CD14-positive monocyte (primary cell): ENCODE data around the gene TAX1BP1. TPM values are rescaled to one million over a fixed set of nuclear protein-coding genes. Genes with fewer than 3 reads are reported as not detected.

Experiments
- DNase-seq, 3 donors: peaks; one replicate each; pipeline ENCODE4 v3.0.0-alpha.2; 2011 to 2022
- H2AFZ ChIP-seq: 2 replicates; pipeline ENCODE4 v1.6.0; 2012; ENCODE audit warnings: mild to moderate bottlenecking, low read depth, low read length, inconsistent platforms; ENCODE audit not compliant: insufficient read depth, poor library complexity, severe bottlenecking
- H3K27ac ChIP-seq, 2 donors: 1 replicate in 1 of 2; 2 replicates in 1 of 2; pipeline ENCODE4 v1.5.1; 2012 to 2013; ENCODE audit warnings: low read length in 2 of 2, control low read depth in 1 of 2, inconsistent platforms in 1 of 2, low read depth in 1 of 2, mild to moderate bottlenecking in 1 of 2
- H3K27me3 ChIP-seq, 2 donors: one replicate each; pipeline versions ENCODE4 v1.6.0 to v1.6.1; 2011 to 2013; ENCODE audit warnings: low read length in 2 of 2; ENCODE audit not compliant: control insufficient read depth in 2 of 2, insufficient read depth in 2 of 2
- H3K36me3 ChIP-seq, 2 donors: replicated peaks in 1 of 2; 1 replicate in 1 of 2; 2 replicates in 1 of 2; pipeline versions ENCODE4 v1.5.1 to v1.6.1; 2012 to 2013; ENCODE audit warnings: low read length in 2 of 2, control low read depth in 1 of 2, inconsistent platforms in 1 of 2, mild to moderate bottlenecking in 1 of 2; ENCODE audit not compliant: insufficient read depth in 2 of 2, control insufficient read depth in 1 of 2
- H3K4me1 ChIP-seq, 2 donors: 1 replicate in 1 of 2; 2 replicates in 1 of 2; pipeline versions ENCODE4 v1.5.1 to v1.6.1; 2012 to 2013; ENCODE audit warnings: low read length in 2 of 2, control low read depth in 1 of 2, inconsistent platforms in 1 of 2, mild to moderate bottlenecking in 1 of 2, moderate library complexity in 1 of 2; ENCODE audit not compliant: insufficient read depth in 2 of 2, control insufficient read depth in 1 of 2
- H3K4me2 ChIP-seq: replicated peaks from 2 replicates; pipeline ENCODE3; 2012; ENCODE audit warnings: low read length, moderate library complexity, mild to moderate bottlenecking; ENCODE audit not compliant: poor library complexity, severe bottlenecking; ENCODE audit errors: extremely low read depth
- H3K4me3 ChIP-seq, 3 experiments: fragments of 200-600 bp in 1 of 3; sonication (generic) in 1 of 3; replicated peaks in 1 of 3; 1 replicate in 2 of 3; 2 replicates in 1 of 3; pipeline ENCODE4 v1.5.1; 2011 to 2013; ENCODE audit warnings: low read length in 3 of 3, mild to moderate bottlenecking in 3 of 3, control low read depth in 2 of 3, low read depth in 2 of 3, inconsistent platforms in 1 of 3, moderate library complexity in 1 of 3
- H3K79me2 ChIP-seq: 2 replicates; pipeline ENCODE4 v1.6.0; 2012; ENCODE audit warnings: mild to moderate bottlenecking, control low read depth, inconsistent platforms, low read length, moderate library complexity; ENCODE audit not compliant: insufficient read depth
- H3K9ac ChIP-seq: 2 replicates; pipeline ENCODE4 v1.6.0; 2017; ENCODE audit warnings: low read length, mild to moderate bottlenecking; ENCODE audit not compliant: insufficient read depth, poor library complexity, severe bottlenecking
- H3K9me3 ChIP-seq, 2 donors: replicated peaks in 1 of 2; 1 replicate in 1 of 2; 2 replicates in 1 of 2; pipeline versions ENCODE4 v1.5.1 to v1.6.1; 2012 to 2013; ENCODE audit warnings: low read length in 2 of 2, control low read depth in 1 of 2; ENCODE audit not compliant: control insufficient read depth in 1 of 2, insufficient read depth in 1 of 2
- H4K20me1 ChIP-seq: 2 replicates; pipeline ENCODE4 v1.6.0; 2012; ENCODE audit warnings: mild to moderate bottlenecking, low read length, control low read depth, moderate library complexity; ENCODE audit not compliant: insufficient read depth
- H3K27ac Mint-ChIP-seq, 7 donors: one replicate each; pipeline ENCODE4 v1.8.0; 2020; ENCODE audit warnings: mild to moderate bottlenecking in 7 of 7, mixed read lengths in 7 of 7, moderate library complexity in 6 of 7, inconsistent platforms in 2 of 7
- H3K27me3 Mint-ChIP-seq, 3 donors: one replicate each; pipeline ENCODE4 v1.8.0; 2021 to 2022; ENCODE audit warnings: low read depth in 3 of 3, mild to moderate bottlenecking in 3 of 3, mixed read lengths in 3 of 3, moderate library complexity in 3 of 3, inconsistent platforms in 1 of 3
- H3K36me3 Mint-ChIP-seq, 2 donors: one replicate each; pipeline ENCODE4 v1.8.0; 2020; ENCODE audit warnings: mixed read lengths in 2 of 2, inconsistent platforms in 1 of 2, mild to moderate bottlenecking in 1 of 2
- H3K4me1 Mint-ChIP-seq: one replicate; pipeline ENCODE4 v1.8.0; 2020; ENCODE audit warnings: mild to moderate bottlenecking, mixed read lengths
- H3K4me3 Mint-ChIP-seq, 2 donors: one replicate each; pipeline ENCODE4 v1.8.0; 2020; ENCODE audit warnings: mild to moderate bottlenecking in 2 of 2, mixed read lengths in 2 of 2, moderate library complexity in 1 of 2
- H3K9me3 Mint-ChIP-seq, 7 donors: one replicate each; pipeline ENCODE4 v1.8.0; 2020 to 2022; ENCODE audit warnings: mixed read lengths in 7 of 7, mild to moderate bottlenecking in 6 of 7, moderate library complexity in 6 of 7, inconsistent platforms in 2 of 7
- CTCF ChIP-seq: fragments of 200-600 bp; IDR thresholded peaks from one replicate; pipeline ENCODE4 v1.8.0; 2022; ENCODE audit warnings: antibody characterized with exemption, mild to moderate bottlenecking
- WGBS: methylation state at CpG from one replicate; pipeline ENCODE4 v1.1.5; 2013; ENCODE audit warnings: missing lambda C conversion rate; ENCODE audit not compliant: insufficient coverage; 5-methylcytosine and 5-hydroxymethylcytosine counted together
- intact Hi-C, 2 donors: fragments of 100-400 bp; cut with micrococcal nuclease; formaldehyde crosslinking; loops; one replicate each; pipeline versions ENCODE4 v1.15.0 to v1.15.1; 2023
- polyA plus RNA-seq, 3 donors: library from polyadenylated mRNA; depleted of rRNA in 1 of 3; unstranded in 2 of 3; stranded (reverse) in 1 of 3; fragments of 300-500 nt in 2 of 3; fragments of >200 nt in 1 of 3; fragmentation: Illumina TruSeq in 2 of 3; gene quantifications; 1 replicate in 2 of 3; 2 replicates in 1 of 3; pipeline ENCODE4 v1.2.3, GENCODE V29; 2012 to 2021

The TAX1BP1 gene
- polyA plus RNA-seq, 3 donors = 62.6 to 106 (median 85.3) TPM

DNA sequence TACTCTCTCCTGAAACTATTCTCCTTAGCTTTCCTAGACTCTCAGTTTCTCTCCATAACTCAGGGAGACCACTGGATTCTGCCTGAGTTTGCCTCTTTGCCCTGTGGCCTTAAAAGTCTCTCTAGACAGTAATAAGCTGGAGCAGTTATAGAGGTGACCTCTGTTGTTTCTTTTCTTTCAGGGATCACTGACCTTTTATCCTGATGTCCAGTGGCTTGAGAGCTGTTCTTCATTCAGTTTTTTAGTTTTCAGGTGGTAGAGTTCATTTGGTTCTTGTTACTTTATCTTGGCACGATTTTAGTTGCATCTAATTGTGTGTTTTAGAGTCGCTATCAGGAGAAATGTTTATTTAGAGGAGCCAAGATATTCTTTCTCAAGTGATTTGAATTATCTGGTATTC, 37.7 kb downstream of the TAX1BP1 start:
- Mint-ChIP-seq H3K4me3 (no peak overlapping the region), H3K4me1 (no peaks in the 10 kb centered on the region), H3K9me3 (no peaks in the 10 kb centered on the region), H3K27me3 (no peaks in the 10 kb centered on the region), H3K36me3 (peaks cover 44 to 51% of the 10 kb centered on the region in 2 donors), H3K27ac (peak overlapping the region in 2 of 7 donors; percentile 2 to 43)
- no peak overlapping the region for H3K9ac ChIP-seq
- 100% methylated on average over 1 of the region's 2 CpGs for WGBS
- no peaks in the 10 kb centered on the region for H3K27me3 ChIP-seq
- H3K4me2 ChIP-seq = no peak overlapping the region
- H3K79me2 ChIP-seq = peaks cover 12% of the 10 kb centered on the region
- no peaks in the 10 kb centered on the region for H3K4me1 ChIP-seq
- H2AFZ ChIP-seq = no peak overlapping the region
- TF ChIP-seq CTCF = no peak
- no peak for DNase-seq
- H3K36me3 ChIP-seq = peaks cover 13 to 55% of the 10 kb centered on the region in 2 donors
- intact Hi-C loops = no loop called here
- H3K4me3 ChIP-seq = no peak overlapping the region
- H4K20me1 ChIP-seq = peaks cover 85% of the 10 kb centered on the region
- no peak overlapping the region for H3K27ac ChIP-seq
- H3K9me3 ChIP-seq = no peaks in the 10 kb centered on the region

DNA sequence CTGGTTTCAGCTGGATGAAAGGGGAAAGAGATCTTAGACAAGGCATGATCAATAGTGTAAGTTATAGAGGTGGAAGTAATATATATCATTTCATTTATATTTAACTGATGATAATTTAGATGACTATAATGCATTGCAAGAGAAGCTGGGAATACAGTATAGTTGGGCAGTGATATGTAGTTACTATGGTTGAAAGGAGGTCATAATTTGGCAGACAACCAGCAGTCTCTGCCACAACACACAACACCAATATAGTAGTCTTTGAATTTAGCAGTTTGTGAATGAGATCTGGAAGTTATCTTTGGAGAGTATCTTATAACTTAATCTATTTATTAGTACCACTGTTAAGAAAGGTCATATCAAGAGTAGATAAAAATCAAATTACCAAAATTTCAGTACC, 39.9 kb downstream of the TAX1BP1 start:
- Mint-ChIP-seq H3K4me1 (no peaks in the 10 kb centered on the region), H3K9me3 (no peaks in the 10 kb centered on the region), H3K36me3 (peaks cover 40 to 46% of the 10 kb centered on the region in 2 donors), H3K4me3 (no peak overlapping the region), H3K27me3 (no peaks in the 10 kb centered on the region), H3K27ac (no peak overlapping the region)
- Histone ChIP-seq H3K4me2 (no peak overlapping the region), H3K9ac (no peak overlapping the region), H3K9me3 (no peaks in the 10 kb centered on the region), H3K79me2 (peaks cover 12% of the 10 kb centered on the region), H3K4me1 (no peaks in the 10 kb centered on the region), H3K27ac (no peak overlapping the region), H4K20me1 (peaks cover 90% of the 10 kb centered on the region), H3K36me3 (peaks cover 12 to 56% of the 10 kb centered on the region in 2 donors), H3K27me3 (no peaks in the 10 kb centered on the region), H2AFZ (no peak overlapping the region), H3K4me3 (no peak overlapping the region)
- intact Hi-C loops = loop anchor here (10.0 kb wide), 1 partner anchor 585 kb away; no protein-coding TSS in a partner anchor
- no peak for DNase-seq
- TF ChIP-seq CTCF = no peak
